HepG2 (cell line): ENCODE results near the gene HELZ2. TPM values are rescaled to one million over a fixed set of nuclear protein-coding genes. Genes with fewer than 3 reads are reported as not detected.

Experiments
- FIP1L1 ChIP-seq: fragments of 200-400 bp; formaldehyde crosslinking; IDR thresholded peaks from 2 replicates; pipeline ENCODE4 v1.6.1; 2018; ENCODE audit warnings: low read depth, mild to moderate bottlenecking, low read length, moderate library complexity, borderline replicate concordance; ENCODE audit not compliant: insufficient read depth
- FOXK2 ChIP-seq: fragments of 450-650 bp; IDR thresholded peaks from 2 replicates; pipeline ENCODE4 v1.6.1; 2016
- HOXA9 ChIP-seq: sonication (generic); formaldehyde crosslinking; IDR thresholded peaks from 2 replicates; pipeline ENCODE4 v1.8.1; 2022; ENCODE audit warnings: missing genetic modification reagents, mild to moderate bottlenecking, moderate library complexity, borderline replicate concordance
- KDM5B ChIP-seq: sonication (generic); formaldehyde crosslinking; IDR thresholded peaks from 2 replicates; pipeline ENCODE4 v1.4.0; 2020; ENCODE audit warnings: missing genetic modification reagents, mild to moderate bottlenecking, borderline replicate concordance
- MTA1 ChIP-seq: sonication (generic); formaldehyde crosslinking; IDR thresholded peaks from 2 replicates; pipeline ENCODE4 v1.4.0; 2020; ENCODE audit warnings: missing genetic modification reagents, mild to moderate bottlenecking, borderline replicate concordance
- NCOR1 ChIP-seq: fragments of 200-600 bp; sonication (generic); IDR thresholded peaks from 2 replicates; pipeline ENCODE4 v1.7.0; 2017; ENCODE audit warnings: antibody characterized with exemption, low read length, borderline replicate concordance
- REPIN1 ChIP-seq: sonication (generic); formaldehyde crosslinking; IDR thresholded peaks from 2 replicates; pipeline ENCODE4 v1.8.0; 2022; ENCODE audit warnings: missing genetic modification reagents, low read depth, mild to moderate bottlenecking, borderline replicate concordance
- SRF ChIP-seq: IDR thresholded peaks from 2 replicates; pipeline ENCODE4 v1.6.1; 2011; ENCODE audit warnings: mild to moderate bottlenecking, low read depth, low read length, moderate library complexity
- THYN1 ChIP-seq: sonication (generic); formaldehyde crosslinking; IDR thresholded peaks from 2 replicates; pipeline ENCODE4 v1.8.1; 2023; ENCODE audit warnings: low read depth, mild to moderate bottlenecking, moderate library complexity, missing genetic modification reagents, borderline replicate concordance
- ZNF343 ChIP-seq: sonication (generic); formaldehyde crosslinking; IDR thresholded peaks from 2 replicates; pipeline ENCODE4 v1.4.0; 2020; ENCODE audit warnings: mild to moderate bottlenecking, missing genetic modification reagents
- ZNF484 ChIP-seq: sonication (generic); formaldehyde crosslinking; IDR thresholded peaks from 2 replicates; pipeline ENCODE4 v1.5.1; 2020; ENCODE audit warnings: mild to moderate bottlenecking, low read depth, missing genetic modification reagents, borderline replicate concordance
- polyA plus RNA-seq, 8 experiments: library from polyadenylated mRNA; depleted of rRNA in 3 of 8; stranded (reverse) in 7 of 8; unstranded in 1 of 8; fragments of >200 nt; fragmentation: Illumina TruSeq in 4 of 8; extraction: Trizol in 4 of 8; gene quantifications; 2 replicates each; pipeline versions ENCODE4 v1.2.1 to v1.2.3, GENCODE V29; 2011 to 2016; ENCODE audit warnings: low read depth in 4 of 8, missing spikeins in 1 of 8, mixed read lengths in 1 of 8; ENCODE audit not compliant: insufficient read depth in 1 of 8
- total RNA-seq, 5 experiments: library from RNA; depleted of rRNA; stranded (reverse); fragments of >200 nt; fragmentation: Illumina TruSeq; extraction: Trizol; gene quantifications; 2 replicates each; pipeline ENCODE4 v1.2.3, GENCODE V29; 2016; ENCODE audit warnings: low read depth in 1 of 5
- TF ChIP-seq, protein P1 (sequence below): sonication (generic); formaldehyde crosslinking; IDR thresholded peaks from 2 replicates; pipeline ENCODE4 v1.5.1; 2020; ENCODE audit warnings: mild to moderate bottlenecking, missing genetic modification reagents, moderate library complexity
- TF ChIP-seq, protein P2 (sequence below): sonication (generic); formaldehyde crosslinking; IDR thresholded peaks from 2 replicates; pipeline ENCODE4 v1.4.0; 2020; ENCODE audit warnings: missing genetic modification reagents, borderline replicate concordance
- TF ChIP-seq, protein P3 (sequence below): sonication (generic); formaldehyde crosslinking; IDR thresholded peaks from 2 replicates; pipeline ENCODE4 v1.8.0; 2022; ENCODE audit warnings: mild to moderate bottlenecking, missing genetic modification reagents, moderate library complexity
- TF ChIP-seq, protein P4 (sequence below): sonication (generic); formaldehyde crosslinking; IDR thresholded peaks from 2 replicates; pipeline ENCODE4 v1.5.0; 2020; ENCODE audit warnings: mild to moderate bottlenecking, missing genetic modification reagents, moderate library complexity
- TF ChIP-seq, protein P5 (sequence below): sonication (generic); formaldehyde crosslinking; IDR thresholded peaks from 2 replicates; pipeline ENCODE4 v1.8.1; 2023; ENCODE audit warnings: mild to moderate bottlenecking, missing genetic modification reagents

HELZ2 gene
- total and polyA plus RNA-seq, 2 of the 13 experiments (the other 11 are each of a cell fraction or from before 2014, with no cell fraction given), result 9.6 to 10.1 TPM

DNA sequence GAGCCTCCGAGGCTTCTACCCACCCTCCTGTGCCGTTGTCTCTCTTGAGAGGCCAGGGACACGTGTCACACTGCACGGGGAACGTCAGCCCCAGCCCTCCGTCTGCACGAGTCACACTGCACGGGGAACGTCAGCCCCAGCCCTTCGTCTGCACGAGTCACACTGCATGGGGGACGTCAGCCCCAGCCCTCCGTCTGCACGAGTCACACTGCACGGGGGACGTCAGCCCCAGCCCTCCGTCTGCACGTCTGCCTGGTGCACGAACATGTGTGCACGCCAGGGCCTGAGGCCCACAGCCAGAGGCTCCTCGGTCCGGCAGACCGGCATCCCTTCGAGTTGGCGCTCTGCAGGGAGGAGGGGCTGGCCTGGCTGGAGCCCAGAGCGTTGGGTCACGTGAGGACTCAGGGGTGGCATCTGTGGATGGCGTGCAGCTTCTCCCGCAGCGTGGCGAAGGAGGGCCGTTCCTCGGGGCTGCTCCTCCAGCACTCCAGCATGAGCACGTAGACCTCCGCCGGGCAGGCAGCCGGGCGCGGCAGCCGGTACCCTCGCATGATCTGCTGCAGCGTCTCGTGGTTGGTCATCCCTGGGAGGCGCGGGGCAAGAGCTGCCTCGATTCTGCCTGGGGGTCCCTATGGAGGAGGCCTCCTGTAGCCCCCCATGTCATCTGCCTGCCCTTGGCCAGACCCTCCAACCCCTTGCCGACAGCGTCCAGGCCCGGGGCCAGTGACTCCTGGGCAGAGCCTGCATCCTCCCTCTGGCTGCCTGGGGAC lies 33.4 kb downstream of the HELZ2 start (continued):
- TF ChIP-seq THYN1, result no peak
- TF ChIP-seq FOXK2, result no peak
- TF ChIP-seq, protein P1, sequence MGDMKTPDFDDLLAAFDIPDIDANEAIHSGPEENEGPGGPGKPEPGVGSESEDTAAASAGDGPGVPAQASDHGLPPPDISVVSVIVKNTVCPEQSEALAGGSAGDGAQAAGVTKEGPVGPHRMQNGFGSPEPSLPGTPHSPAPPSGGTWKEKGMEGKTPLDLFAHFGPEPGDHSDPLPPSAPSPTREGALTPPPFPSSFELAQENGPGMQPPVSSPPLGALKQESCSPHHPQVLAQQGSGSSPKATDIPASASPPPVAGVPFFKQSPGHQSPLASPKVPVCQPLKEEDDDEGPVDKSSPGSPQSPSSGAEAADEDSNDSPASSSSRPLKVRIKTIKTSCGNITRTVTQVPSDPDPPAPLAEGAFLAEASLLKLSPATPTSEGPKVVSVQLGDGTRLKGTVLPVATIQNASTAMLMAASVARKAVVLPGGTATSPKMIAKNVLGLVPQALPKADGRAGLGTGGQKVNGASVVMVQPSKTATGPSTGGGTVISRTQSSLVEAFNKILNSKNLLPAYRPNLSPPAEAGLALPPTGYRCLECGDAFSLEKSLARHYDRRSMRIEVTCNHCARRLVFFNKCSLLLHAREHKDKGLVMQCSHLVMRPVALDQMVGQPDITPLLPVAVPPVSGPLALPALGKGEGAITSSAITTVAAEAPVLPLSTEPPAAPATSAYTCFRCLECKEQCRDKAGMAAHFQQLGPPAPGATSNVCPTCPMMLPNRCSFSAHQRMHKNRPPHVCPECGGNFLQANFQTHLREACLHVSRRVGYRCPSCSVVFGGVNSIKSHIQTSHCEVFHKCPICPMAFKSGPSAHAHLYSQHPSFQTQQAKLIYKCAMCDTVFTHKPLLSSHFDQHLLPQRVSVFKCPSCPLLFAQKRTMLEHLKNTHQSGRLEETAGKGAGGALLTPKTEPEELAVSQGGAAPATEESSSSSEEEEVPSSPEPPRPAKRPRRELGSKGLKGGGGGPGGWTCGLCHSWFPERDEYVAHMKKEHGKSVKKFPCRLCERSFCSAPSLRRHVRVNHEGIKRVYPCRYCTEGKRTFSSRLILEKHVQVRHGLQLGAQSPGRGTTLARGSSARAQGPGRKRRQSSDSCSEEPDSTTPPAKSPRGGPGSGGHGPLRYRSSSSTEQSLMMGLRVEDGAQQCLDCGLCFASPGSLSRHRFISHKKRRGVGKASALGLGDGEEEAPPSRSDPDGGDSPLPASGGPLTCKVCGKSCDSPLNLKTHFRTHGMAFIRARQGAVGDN, result peak; percentile 77
- TF ChIP-seq, protein P2, sequence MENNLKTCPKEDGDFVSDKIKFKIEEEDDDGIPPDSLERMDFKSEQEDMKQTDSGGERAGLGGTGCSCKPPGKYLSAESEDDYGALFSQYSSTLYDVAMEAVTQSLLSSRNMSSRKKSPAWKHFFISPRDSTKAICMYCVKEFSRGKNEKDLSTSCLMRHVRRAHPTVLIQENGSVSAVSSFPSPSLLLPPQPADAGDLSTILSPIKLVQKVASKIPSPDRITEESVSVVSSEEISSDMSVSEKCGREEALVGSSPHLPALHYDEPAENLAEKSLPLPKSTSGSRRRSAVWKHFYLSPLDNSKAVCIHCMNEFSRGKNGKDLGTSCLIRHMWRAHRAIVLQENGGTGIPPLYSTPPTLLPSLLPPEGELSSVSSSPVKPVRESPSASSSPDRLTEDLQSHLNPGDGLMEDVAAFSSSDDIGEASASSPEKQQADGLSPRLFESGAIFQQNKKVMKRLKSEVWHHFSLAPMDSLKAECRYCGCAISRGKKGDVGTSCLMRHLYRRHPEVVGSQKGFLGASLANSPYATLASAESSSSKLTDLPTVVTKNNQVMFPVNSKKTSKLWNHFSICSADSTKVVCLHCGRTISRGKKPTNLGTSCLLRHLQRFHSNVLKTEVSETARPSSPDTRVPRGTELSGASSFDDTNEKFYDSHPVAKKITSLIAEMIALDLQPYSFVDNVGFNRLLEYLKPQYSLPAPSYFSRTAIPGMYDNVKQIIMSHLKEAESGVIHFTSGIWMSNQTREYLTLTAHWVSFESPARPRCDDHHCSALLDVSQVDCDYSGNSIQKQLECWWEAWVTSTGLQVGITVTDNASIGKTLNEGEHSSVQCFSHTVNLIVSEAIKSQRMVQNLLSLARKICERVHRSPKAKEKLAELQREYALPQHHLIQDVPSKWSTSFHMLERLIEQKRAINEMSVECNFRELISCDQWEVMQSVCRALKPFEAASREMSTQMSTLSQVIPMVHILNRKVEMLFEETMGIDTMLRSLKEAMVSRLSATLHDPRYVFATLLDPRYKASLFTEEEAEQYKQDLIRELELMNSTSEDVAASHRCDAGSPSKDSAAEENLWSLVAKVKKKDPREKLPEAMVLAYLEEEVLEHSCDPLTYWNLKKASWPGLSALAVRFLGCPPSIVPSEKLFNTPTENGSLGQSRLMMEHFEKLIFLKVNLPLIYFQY, result no peak
- no peak for TF ChIP-seq SRF
- no peak for TF ChIP-seq NCOR1
- TF ChIP-seq, protein P3, sequence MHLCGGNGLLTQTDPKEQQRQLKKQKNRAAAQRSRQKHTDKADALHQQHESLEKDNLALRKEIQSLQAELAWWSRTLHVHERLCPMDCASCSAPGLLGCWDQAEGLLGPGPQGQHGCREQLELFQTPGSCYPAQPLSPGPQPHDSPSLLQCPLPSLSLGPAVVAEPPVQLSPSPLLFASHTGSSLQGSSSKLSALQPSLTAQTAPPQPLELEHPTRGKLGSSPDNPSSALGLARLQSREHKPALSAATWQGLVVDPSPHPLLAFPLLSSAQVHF (CRISPR knock-in tag), result no peak
- TF ChIP-seq, protein P4, sequence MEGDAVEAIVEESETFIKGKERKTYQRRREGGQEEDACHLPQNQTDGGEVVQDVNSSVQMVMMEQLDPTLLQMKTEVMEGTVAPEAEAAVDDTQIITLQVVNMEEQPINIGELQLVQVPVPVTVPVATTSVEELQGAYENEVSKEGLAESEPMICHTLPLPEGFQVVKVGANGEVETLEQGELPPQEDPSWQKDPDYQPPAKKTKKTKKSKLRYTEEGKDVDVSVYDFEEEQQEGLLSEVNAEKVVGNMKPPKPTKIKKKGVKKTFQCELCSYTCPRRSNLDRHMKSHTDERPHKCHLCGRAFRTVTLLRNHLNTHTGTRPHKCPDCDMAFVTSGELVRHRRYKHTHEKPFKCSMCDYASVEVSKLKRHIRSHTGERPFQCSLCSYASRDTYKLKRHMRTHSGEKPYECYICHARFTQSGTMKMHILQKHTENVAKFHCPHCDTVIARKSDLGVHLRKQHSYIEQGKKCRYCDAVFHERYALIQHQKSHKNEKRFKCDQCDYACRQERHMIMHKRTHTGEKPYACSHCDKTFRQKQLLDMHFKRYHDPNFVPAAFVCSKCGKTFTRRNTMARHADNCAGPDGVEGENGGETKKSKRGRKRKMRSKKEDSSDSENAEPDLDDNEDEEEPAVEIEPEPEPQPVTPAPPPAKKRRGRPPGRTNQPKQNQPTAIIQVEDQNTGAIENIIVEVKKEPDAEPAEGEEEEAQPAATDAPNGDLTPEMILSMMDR, result 0 out of 2 replicates have a peak, but pooled peaks have one; percentile 18
- TF ChIP-seq FIP1L1, result no peak
- TF ChIP-seq ZNF484, result no peak
- TF ChIP-seq HOXA9, result no peak
- no peak; the same call in 1 of the 2 replicates for TF ChIP-seq KDM5B (CRISPR knock-in tag)
- TF ChIP-seq MTA1 (CRISPR knock-in tag), result 0 out of 2 replicates have a peak, but pooled peaks have one; percentile 14
- TF ChIP-seq, protein P5, sequence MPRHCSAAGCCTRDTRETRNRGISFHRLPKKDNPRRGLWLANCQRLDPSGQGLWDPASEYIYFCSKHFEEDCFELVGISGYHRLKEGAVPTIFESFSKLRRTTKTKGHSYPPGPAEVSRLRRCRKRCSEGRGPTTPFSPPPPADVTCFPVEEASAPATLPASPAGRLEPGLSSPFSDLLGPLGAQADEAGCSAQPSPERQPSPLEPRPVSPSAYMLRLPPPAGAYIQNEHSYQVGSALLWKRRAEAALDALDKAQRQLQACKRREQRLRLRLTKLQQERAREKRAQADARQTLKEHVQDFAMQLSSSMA (CRISPR knock-in tag), result no peak
- TF ChIP-seq REPIN1 (CRISPR knock-in tag), result no peak
- 0 out of 2 replicates have a peak, but pooled peaks have one; percentile 47 for TF ChIP-seq ZNF343 (CRISPR knock-in tag)
